GM23338 (cell line): ENCODE results near the gene ADAMTSL2. TPM values are rescaled to one million over a fixed set of nuclear protein-coding genes. Genes with fewer than 3 reads are reported as not detected.
A peak's percentile ranks its signal among the peaks of the same experiment; 100 is the strongest.

Source experiments
- ATAC-seq: fragments of 200-7000 bp; cut with Tn5 transposase; 3 replicates; pipeline ENCODE4 v1.9.1; 2020
- DNase-seq: peaks from one replicate; pipeline ENCODE4 v3.0.0-alpha.2; 2015; ENCODE audit warnings: low spot score
- H2AFZ ChIP-seq: fragments of 200-600 bp; sonication (generic); 2 replicates; pipeline ENCODE4 v1.8.0; 2016; ENCODE audit warnings: antibody characterized with exemption, mild to moderate bottlenecking, moderate library complexity
- H3F3A ChIP-seq: fragments of 200-600 bp; sonication (generic); replicated peaks from 2 replicates; pipeline ENCODE4 v1.8.0; 2017; ENCODE audit warnings: antibody characterized with exemption, mixed run types, low read depth
- H3K27ac ChIP-seq: fragments of 200-600 bp; sonication (generic); 2 replicates; pipeline ENCODE4 v1.6.1; 2016; ENCODE audit warnings: low read depth
- H3K27me3 ChIP-seq: fragments of 200-600 bp; sonication (generic); 2 replicates; pipeline ENCODE4 v1.8.0; 2016; ENCODE audit warnings: mild to moderate bottlenecking, mixed run types, moderate library complexity; ENCODE audit not compliant: insufficient read depth
- H3K36me3 ChIP-seq: fragments of 200-600 bp; sonication (generic); 2 replicates; pipeline ENCODE4 v1.8.0; 2016; ENCODE audit warnings: mild to moderate bottlenecking; ENCODE audit not compliant: insufficient read depth
- H3K4me1 ChIP-seq: fragments of 200-600 bp; sonication (generic); 2 replicates; pipeline ENCODE4 v1.8.0; 2016; ENCODE audit warnings: mild to moderate bottlenecking, moderate library complexity; ENCODE audit not compliant: insufficient read depth
- H3K4me2 ChIP-seq: fragments of 200-600 bp; sonication (generic); 2 replicates; pipeline ENCODE4 v1.7.1; 2017; ENCODE audit warnings: mixed run types
- H3K4me3 ChIP-seq: fragments of 200-600 bp; sonication (generic); 2 replicates; pipeline ENCODE4 v1.6.1; 2016; ENCODE audit warnings: mixed run types
- H3K79me2 ChIP-seq: fragments of 200-600 bp; sonication (generic); replicated peaks from 2 replicates; pipeline ENCODE4 v1.8.0; 2017; ENCODE audit warnings: mild to moderate bottlenecking; ENCODE audit not compliant: insufficient read depth
- H3K9me2 ChIP-seq: fragments of 200-600 bp; sonication (generic); 2 replicates; pipeline ENCODE4 v1.8.0; 2017; ENCODE audit not compliant: insufficient read depth
- H4K20me1 ChIP-seq: fragments of 200-600 bp; sonication (generic); replicated peaks from 2 replicates; pipeline ENCODE4 v1.8.0; 2017; ENCODE audit warnings: mild to moderate bottlenecking; ENCODE audit not compliant: insufficient read depth
- H3K27ac Mint-ChIP-seq: 2 replicates; pipeline ENCODE4 v1.8.0; 2020; ENCODE audit warnings: inconsistent platforms, mild to moderate bottlenecking, moderate library complexity, mixed read lengths
- H3K27me3 Mint-ChIP-seq: 3 replicates; pipeline ENCODE4 v1.8.0; 2022; ENCODE audit warnings: low read depth, mild to moderate bottlenecking, moderate library complexity, mixed read lengths, inconsistent platforms; ENCODE audit not compliant: insufficient read depth, poor library complexity
- H3K36me3 Mint-ChIP-seq: 3 replicates; pipeline ENCODE4 v1.8.0; 2021; ENCODE audit warnings: low read depth, mild to moderate bottlenecking, inconsistent platforms, moderate library complexity, mixed read lengths
- H3K4me1 Mint-ChIP-seq: 3 replicates; pipeline ENCODE4 v1.8.0; 2020; ENCODE audit warnings: mild to moderate bottlenecking, inconsistent platforms, mixed read lengths
- H3K4me3 Mint-ChIP-seq: 3 replicates; pipeline ENCODE4 v1.8.0; 2021; ENCODE audit warnings: moderate library complexity, mild to moderate bottlenecking, inconsistent platforms, mixed read lengths
- H3K9me3 Mint-ChIP-seq: 3 replicates; pipeline ENCODE4 v1.8.0; 2020; ENCODE audit warnings: moderate library complexity, mild to moderate bottlenecking, inconsistent platforms, mixed read lengths
- CREB1 ChIP-seq: fragments of 250-450 bp; sonication (Bioruptor Pico); IDR thresholded peaks from 2 replicates; pipeline ENCODE4 v1.5.0; 2020; ENCODE audit warnings: low read depth, mild to moderate bottlenecking, moderate library complexity
- CTCF ChIP-seq, 2 experiments: fragments of 200-600 bp in 1 of 2; sonication (generic) in 1 of 2; conservative IDR thresholded peaks; 2 replicates each; pipeline versions ENCODE4 v1.5.1 to v1.6.1; 2016 to 2017; ENCODE audit warnings: antibody characterized with exemption in 2 of 2, low read depth in 2 of 2, mild to moderate bottlenecking in 2 of 2, moderate library complexity in 1 of 2
- JUNB ChIP-seq: IDR thresholded peaks from one replicate; pipeline ENCODE4 v1.6.1; 2016; ENCODE audit warnings: antibody characterized with exemption; ENCODE audit not compliant: unreplicated experiment
- ZNF114 ChIP-seq: fragments of 250-450 bp; sonication (Bioruptor Pico); IDR thresholded peaks from 2 replicates; pipeline ENCODE4 v1.5.0; 2020; ENCODE audit warnings: mild to moderate bottlenecking, moderate library complexity
- ZNF331 ChIP-seq: fragments of 250-450 bp; sonication (Bioruptor Pico); IDR thresholded peaks from 2 replicates; pipeline ENCODE4 v1.5.0; 2020; ENCODE audit warnings: low read depth, mild to moderate bottlenecking, moderate library complexity
- ZNF462 ChIP-seq: fragments of 250-450 bp; sonication (Bioruptor Pico); IDR thresholded peaks from 2 replicates; pipeline ENCODE4 v1.5.0; 2020; ENCODE audit warnings: mild to moderate bottlenecking, moderate library complexity
- polyA plus RNA-seq: library from polyadenylated mRNA; unstranded; fragments of >200 nt; fragmentation: Nextera tagmentation; extraction: Ambion mirVana; gene quantifications from 2 replicates; pipeline ENCODE4 v1.2.1, GENCODE V29; 2016
- total RNA-seq: library from RNA; depleted of rRNA; stranded (reverse); fragments of >200 nt; shearing (Covaris generic); gene quantifications from 2 replicates; pipeline ENCODE4 v1.2.3, GENCODE V29; 2014

ADAMTSL2 gene
- total and polyA plus RNA-seq, 2 experiments from 2014 or later = 0.15 to 0.66 TPM

- no peak for TF ChIP-seq ZNF462 (CRISPR knock-in tag)
- TF ChIP-seq JUNB = no peak
- TF ChIP-seq ZNF114 = no peak
- TF ChIP-seq CREB1 (CRISPR knock-in tag) = no peak
Measured at GRCh38 chr9:133531293-133531692, 3.2 kb upstream of the ADAMTSL2 start (continued).

- Histone ChIP-seq H3F3A (0 out of 2 replicates have a peak, but pooled peaks cover 4% of the 10 kb centered on the region), H3K9me2 (no peaks in the 10 kb centered on the region), H3K79me2 (no peaks in the 10 kb centered on the region), H3K36me3 (no peaks in the 10 kb centered on the region), H3K4me1 (peaks cover 13% of the 10 kb centered on the region; the same call in 1 of the 2 replicates), H3K27ac (no peak overlapping the region), H2AFZ (0 out of 2 replicates have a peak overlapping the region, but pooled peaks have one; percentile 96), H4K20me1 (no peaks in the 10 kb centered on the region), H3K4me2 (no peak overlapping the region), H3K4me3 (no peak overlapping the region), H3K27me3 (peaks cover 9% of the 10 kb centered on the region; the same call in 1 of the 2 replicates)
- peaks cover 20% of the 10 kb centered on the region for H3K27me3 Mint-ChIP-seq
- H3K4me3 Mint-ChIP-seq = peak overlapping the region; percentile 30; the same call in 2 of the 3 replicates
- H3K36me3 Mint-ChIP-seq = no peaks in the 10 kb centered on the region
- peaks cover 19% of the 10 kb centered on the region for H3K4me1 Mint-ChIP-seq
- ATAC-seq (peak; percentile 21), DNase-seq (peak; percentile 87)
- no peaks in the 10 kb centered on the region for H3K9me3 Mint-ChIP-seq
- no peak overlapping the region for H3K27ac Mint-ChIP-seq
- TF ChIP-seq CTCF (conservative IDR thresholded peaks at IDR 0.05; ENCODE audit: low read depth in 2 of 2) (peak; percentile 56 to 86), ZNF331 (CRISPR knock-in tag) (no peak)
Measured at GRCh38 chr9:133532937-133533668, 1.4 kb upstream of the ADAMTSL2 start.
